ENCODE results near the gene BCAS4.
"Not testable (repeated sequence)": the region's sequence is repeated elsewhere in the genome, so short reads cannot be mapped to it uniquely, and the experiment has no call there.

The BCAS4 gene

GRCh38 chr20:50784464-50784863, 10.4 kb upstream of the BCAS4 start:
- Mint-ChIP-seq H3K27ac (no peak overlapping the region), H3K36me3 (ENCODE audit: low read depth) (no peaks in the 10 kb centered on the region), H3K4me1 (ENCODE audit: low read depth) (no peaks in the 10 kb centered on the region), H3K4me3 (no peak overlapping the region), H3K27me3 (peaks cover 5% of the 10 kb centered on the region), H3K9me3 (no peaks in the 10 kb centered on the region)

GRCh38 chr20:50786703-50787102, 8.2 kb upstream of the BCAS4 start:
- Mint-ChIP-seq H3K36me3 (ENCODE audit: low read depth) (no peaks in the 10 kb centered on the region), H3K9me3 (no peaks in the 10 kb centered on the region), H3K4me3 (no peak overlapping the region), H3K27ac (no peak overlapping the region), H3K4me1 (ENCODE audit: low read depth) (peaks cover 11% of the 10 kb centered on the region), H3K27me3 (no peaks in the 10 kb centered on the region)

DNA sequence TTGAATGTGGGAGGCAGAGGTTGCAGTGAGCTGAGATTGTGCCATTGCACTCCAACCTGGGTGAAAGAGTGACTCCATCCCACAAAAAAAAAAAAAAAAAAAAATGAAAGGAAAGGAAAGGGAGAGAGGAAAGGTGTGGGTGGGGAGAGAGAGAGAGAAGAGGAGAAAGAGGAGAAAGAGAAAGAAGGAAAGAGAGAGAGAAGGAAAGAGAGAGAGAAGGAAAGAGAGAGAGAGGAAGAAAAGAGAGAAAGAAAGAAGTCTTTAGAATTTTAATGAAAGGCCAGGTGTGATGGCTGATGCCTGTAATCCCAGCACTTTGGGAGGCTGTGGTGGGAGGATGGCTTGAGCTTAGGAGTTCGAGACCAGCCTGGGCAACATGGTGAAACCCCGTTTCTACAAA, 7.7 kb upstream of the BCAS4 start:
- H3K36me3 Mint-ChIP-seq (ENCODE audit: low read depth) = no peaks in the 10 kb centered on the region
- H3K4me1 Mint-ChIP-seq (ENCODE audit: low read depth) = peaks cover 11% of the 10 kb centered on the region
- H3K9me3 Mint-ChIP-seq = no peaks in the 10 kb centered on the region
- H3K27me3 Mint-ChIP-seq = no peaks in the 10 kb centered on the region
- H3K4me3 Mint-ChIP-seq = no peak overlapping the region
- H3K27ac Mint-ChIP-seq = no peak overlapping the region

DNA sequence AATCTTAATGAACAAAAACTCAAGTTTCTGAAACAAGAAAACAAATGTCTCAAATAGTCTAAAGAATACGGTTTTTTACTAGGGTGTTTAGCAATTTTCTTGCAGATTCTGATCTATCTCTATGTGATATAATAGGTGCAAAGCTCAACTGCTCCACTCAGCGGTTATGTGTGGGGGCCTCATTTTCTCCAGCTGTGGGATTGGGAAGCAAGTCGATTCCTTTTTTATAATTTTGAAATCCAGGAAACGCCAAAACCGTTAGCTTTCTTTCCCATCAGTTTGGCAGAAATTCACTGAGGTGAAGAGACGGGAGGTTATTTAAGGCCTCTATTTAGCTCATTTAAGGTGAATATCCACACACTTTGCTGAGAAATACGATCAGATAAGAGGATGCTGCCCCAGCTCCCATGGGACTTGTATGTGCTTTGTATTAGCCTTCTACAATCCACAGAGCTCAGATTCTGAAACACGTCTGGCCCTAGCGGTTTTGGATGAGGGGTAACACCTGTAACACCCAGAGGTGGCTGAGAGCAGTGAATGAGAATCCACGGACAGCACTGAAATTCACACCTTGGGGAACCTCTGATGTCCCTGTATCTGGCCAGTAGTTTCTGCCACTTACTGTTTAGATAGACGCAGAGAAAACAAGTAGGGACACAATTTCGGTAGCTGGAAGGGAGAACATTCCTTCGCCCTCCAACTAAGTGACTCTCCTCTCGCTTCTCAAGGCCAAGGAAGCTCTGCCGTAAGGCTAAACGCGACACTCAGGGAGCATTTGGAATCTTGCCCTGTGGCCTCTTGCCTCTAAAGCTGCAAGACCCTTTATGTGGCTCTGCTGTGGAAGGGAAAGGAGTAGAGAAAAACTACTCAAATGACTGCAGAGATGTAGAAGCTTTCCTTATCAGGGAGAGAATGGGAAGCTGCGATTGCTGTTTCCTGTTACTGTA, 6.5 kb upstream of the BCAS4 start:
- Mint-ChIP-seq H3K4me3 (no peak overlapping the region), H3K9me3 (no peaks in the 10 kb centered on the region), H3K27ac (no peak overlapping the region), H3K27me3 (no peaks in the 10 kb centered on the region), H3K36me3 (ENCODE audit: low read depth) (no peaks in the 10 kb centered on the region), H3K4me1 (ENCODE audit: low read depth) (peaks cover 11% of the 10 kb centered on the region)

DNA sequence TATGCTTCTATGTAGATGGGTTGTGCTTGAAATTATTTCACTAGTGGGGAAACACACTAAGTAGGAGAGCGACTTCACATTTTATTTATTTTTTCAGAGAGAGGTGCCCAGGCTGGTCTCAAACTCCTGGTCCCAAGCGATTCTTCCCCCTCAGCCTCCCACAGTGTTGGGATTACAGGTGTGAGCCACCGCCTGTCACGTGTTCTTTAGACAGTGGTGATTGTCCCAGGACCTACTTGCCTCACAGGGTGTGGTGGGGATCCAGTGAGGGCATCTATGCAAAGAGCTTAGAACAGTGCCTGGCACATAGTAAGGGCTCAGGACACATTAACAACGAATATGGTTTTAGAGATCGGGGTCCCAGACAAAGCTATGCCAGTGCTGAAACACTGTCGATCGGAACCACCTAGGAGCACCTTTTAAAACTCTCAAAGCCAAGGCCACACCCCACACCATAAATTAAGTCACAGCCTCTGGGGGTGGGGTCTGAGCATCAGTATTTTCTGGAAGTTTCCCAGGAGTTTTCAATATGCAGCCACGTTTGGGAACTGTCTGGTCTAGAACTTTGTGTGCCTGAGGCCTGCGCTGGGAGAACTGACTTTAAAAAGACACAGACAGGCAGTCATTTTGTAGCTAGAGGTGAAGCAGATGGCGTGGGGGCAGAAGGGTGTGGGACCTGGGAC, 4.8 kb upstream of the BCAS4 start:
- H3K4me3 Mint-ChIP-seq = no peak overlapping the region
- no peaks in the 10 kb centered on the region for H3K36me3 Mint-ChIP-seq (ENCODE audit: low read depth)
- peaks cover 18% of the 10 kb centered on the region for H3K4me1 Mint-ChIP-seq (ENCODE audit: low read depth)
- no peaks in the 10 kb centered on the region for H3K27me3 Mint-ChIP-seq
- no peak overlapping the region for H3K27ac Mint-ChIP-seq
- H3K9me3 Mint-ChIP-seq = no peaks in the 10 kb centered on the region

DNA sequence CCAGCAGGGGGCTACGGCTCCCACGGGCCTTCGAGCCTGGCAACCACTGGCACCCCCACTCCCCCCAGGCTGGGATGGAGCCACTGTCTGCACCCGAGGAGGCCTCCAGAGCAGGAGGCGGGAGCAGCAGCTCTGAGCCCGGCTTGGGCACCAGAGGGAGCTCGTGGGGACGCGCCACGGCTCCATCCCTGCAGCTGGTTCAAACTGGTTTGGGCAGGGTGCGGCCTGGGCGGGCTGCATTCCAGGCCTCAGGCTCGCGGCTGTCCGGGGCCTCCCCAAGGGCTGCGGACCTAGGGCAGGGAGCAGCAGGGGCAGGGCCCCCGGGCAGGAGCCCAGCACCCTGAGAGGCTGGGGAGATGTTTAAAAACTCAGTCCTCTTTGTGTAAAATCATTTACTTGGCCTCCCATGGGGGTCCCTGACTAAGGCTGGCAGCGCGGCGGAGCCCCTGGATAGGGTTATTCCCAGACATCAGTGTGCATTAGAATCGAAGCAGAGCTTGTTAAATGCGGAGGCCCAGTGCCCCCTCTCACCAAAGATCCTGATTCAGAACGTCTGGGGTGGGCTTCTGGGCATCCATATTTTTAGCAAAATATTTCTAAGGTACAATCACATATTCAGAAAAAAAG, 4.1 kb upstream of the BCAS4 start:
- H3K27ac Mint-ChIP-seq = peak overlapping the region; percentile 72
- no peak overlapping the region for H3K4me3 Mint-ChIP-seq
- no peaks in the 10 kb centered on the region for H3K27me3 Mint-ChIP-seq
- peaks cover 22% of the 10 kb centered on the region for H3K4me1 Mint-ChIP-seq (ENCODE audit: low read depth)
- no peaks in the 10 kb centered on the region for H3K36me3 Mint-ChIP-seq (ENCODE audit: low read depth)
- no peaks in the 10 kb centered on the region for H3K9me3 Mint-ChIP-seq

- H3K36me3 Mint-ChIP-seq (ENCODE audit: low read depth) = peaks cover 4% of the 10 kb centered on the region
- H3K9me3 Mint-ChIP-seq = no peaks in the 10 kb centered on the region
- H3K4me3 Mint-ChIP-seq = no peak overlapping the region
- H3K27me3 Mint-ChIP-seq = no peaks in the 10 kb centered on the region
- no peak overlapping the region for H3K27ac Mint-ChIP-seq
- peaks cover 32% of the 10 kb centered on the region for H3K4me1 Mint-ChIP-seq (ENCODE audit: low read depth)
These were observed 1.9 kb upstream of the BCAS4 start for GRCh38 chr20:50792708-50793574.

- not testable (repeated sequence) for H3K4me3 Mint-ChIP-seq; H3K27ac Mint-ChIP-seq; H3K36me3 Mint-ChIP-seq (ENCODE audit: low read depth); H3K9me3 Mint-ChIP-seq; H3K27me3 Mint-ChIP-seq
- peaks cover 32% of the 10 kb centered on the region for H3K4me1 Mint-ChIP-seq (ENCODE audit: low read depth)
These were observed 1.3 kb upstream of the BCAS4 start for GRCh38 chr20:50793575-50794016.

DNA sequence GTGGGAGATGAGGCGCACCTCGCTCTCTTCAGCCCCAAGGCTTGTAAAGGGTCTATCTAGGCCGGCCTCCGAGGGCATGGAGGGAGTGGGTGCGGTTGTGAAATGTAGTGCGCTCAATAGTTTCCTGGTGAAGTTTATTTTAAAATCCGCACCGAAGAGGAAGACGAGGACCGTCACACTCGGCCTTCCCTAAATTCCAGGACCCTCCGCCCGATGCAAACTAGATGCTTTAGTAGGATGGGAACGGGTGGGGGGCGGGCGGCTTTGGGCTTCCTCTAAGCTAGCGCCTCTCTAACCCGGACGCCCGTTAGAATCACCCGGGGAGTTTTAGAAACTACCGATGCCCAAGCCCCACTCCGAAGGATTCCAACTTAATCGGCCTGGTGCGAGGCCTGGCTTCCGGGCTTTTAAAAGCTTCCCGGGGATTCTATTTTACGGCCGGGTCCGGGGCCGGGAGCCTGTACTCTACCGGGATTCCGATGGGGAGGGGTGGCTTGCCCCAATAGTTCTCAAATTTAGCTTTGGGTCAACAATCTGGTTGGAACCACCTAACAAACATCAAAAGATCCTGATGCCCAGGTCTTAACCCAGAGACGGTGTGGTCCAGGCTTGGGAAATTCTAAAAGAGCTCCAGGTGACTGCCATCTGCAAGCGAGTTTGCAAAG, 548 bp upstream of the BCAS4 start:
- Mint-ChIP-seq H3K27me3 (no peaks in the 10 kb centered on the region), H3K36me3 (ENCODE audit: low read depth) (peaks cover 4% of the 10 kb centered on the region), H3K4me1 (ENCODE audit: low read depth) (peaks cover 37% of the 10 kb centered on the region), H3K27ac (peak overlapping the region; percentile 61), H3K9me3 (no peaks in the 10 kb centered on the region), H3K4me3 (peak overlapping the region; percentile 74)

DNA sequence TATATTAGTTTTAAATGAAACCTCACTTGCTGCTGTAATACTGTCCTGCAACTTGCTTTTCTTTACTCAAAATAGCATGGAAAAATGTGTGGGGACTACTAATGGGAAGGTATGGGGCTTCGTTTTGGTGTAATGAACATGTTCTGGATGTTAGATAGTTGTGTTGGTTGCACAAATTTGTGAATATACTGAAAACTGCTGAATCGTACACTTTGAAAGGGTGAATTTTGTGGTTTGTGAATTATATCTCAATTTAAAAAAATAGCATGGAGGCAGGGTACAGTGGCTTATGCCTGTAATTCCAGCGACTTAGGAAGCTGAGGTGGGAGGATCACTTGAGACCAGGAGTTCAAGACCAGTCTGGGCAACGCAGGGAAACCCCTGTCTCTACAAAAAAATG, 2.3 kb downstream of the BCAS4 start:
- H3K27ac Mint-ChIP-seq = no peak overlapping the region

DNA sequence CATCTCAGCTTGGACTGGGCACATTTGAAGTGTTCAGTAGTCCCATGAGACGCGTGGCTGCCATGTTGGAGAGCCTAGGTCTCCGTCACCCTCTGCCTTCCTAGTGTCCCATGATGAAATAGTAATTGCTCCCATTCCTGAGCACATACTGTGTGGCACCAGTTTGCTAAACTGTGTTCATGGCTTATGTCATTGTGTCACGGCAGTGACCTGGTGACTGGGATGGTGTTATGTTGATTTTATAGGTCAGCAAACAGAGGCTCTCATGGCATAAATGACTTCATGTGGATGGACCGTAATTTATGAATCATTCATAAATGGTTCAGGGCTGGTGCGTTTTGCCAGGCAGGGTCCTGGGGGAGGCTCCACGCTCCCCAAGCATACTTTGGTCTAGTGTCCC, 3.8 kb downstream of the BCAS4 start:
- Mint-ChIP-seq H3K9me3 (no peaks in the 10 kb centered on the region), H3K27ac (no peak overlapping the region), H3K4me3 (no peak overlapping the region), H3K4me1 (ENCODE audit: low read depth) (peaks cover 36% of the 10 kb centered on the region), H3K27me3 (no peaks in the 10 kb centered on the region), H3K36me3 (ENCODE audit: low read depth) (peaks cover 4% of the 10 kb centered on the region)

More for the DNA sequence above, 2.3 kb downstream of the BCAS4 start:
- peak overlapping the region; percentile 26 for H3K4me3 Mint-ChIP-seq
- peaks cover 39% of the 10 kb centered on the region for H3K4me1 Mint-ChIP-seq (ENCODE audit: low read depth)
- H3K9me3 Mint-ChIP-seq = no peaks in the 10 kb centered on the region
- H3K36me3 Mint-ChIP-seq (ENCODE audit: low read depth) = peaks cover 4% of the 10 kb centered on the region
- H3K27me3 Mint-ChIP-seq = no peaks in the 10 kb centered on the region

DNA sequence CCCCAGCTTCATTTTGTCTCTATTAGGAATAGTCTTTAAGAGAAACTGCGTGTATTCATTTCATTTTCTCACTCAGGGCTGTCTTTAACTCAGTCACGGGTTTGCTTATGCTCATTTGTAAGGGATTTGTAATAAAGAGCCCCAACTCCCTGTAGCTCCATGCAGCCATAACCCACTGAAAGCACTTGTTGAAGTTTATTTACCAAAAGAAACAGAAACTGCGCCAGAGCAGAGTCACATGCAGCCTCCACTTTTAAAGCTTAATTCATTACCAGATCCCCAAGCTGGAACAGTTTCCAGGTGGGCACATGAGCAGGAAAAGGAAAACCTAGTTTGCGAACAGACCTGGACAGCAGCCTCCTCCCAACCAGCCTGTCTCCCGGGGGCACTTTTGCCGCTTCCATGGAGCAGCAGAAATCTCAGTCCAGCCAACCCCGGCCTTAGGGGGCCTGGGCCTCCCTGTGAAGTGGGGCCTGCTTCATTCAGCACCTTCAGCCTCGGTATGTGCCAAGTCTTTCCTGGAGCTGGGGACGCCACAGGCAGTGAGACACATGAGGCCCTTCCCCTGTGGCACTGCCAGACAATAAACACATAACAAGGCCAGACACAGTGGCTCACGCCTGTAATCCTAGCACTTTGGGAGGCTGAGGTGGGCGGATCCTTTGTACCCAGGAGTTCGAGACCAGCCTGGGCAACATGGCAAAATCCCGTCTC, 4.5 kb downstream of the BCAS4 start:
- H3K27ac Mint-ChIP-seq = peak overlapping the region; percentile 58

DNA sequence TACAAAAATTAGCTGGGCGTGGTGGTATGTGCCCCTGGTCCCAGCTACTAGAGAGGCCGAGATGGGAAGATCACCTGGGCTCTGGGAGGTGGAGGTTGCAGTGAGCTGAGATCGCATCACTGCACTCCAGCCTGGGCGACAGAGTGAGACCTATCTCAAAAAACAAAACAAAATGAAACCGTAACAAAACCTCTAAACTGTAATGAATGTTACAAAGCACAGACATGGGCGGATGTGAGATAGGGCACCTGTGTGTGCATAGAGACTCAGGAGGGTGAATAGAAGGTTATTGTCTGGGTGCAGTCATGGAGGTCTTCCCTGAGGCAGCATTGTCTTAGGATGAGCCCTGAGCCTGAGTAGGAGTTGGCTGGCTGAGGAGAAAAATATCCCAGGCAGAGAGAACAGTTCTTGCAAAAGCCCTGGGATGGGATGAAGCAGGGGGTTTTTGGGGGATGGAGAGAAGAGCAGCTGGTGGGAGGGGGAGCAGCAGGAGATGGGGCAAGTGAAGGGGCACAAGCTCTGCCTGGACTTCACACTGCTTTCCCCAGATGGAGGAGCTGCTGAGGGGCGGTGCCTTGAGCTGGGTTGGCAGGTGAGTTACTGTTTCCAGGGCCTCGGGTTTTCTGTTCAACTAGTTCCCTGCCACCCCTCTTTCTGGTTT, 5.2 kb downstream of the BCAS4 start:
- peak overlapping the region; percentile 14 for H3K4me3 Mint-ChIP-seq
- peaks cover 4% of the 10 kb centered on the region for H3K36me3 Mint-ChIP-seq (ENCODE audit: low read depth)
- H3K27ac Mint-ChIP-seq = peak overlapping the region; percentile 74
- no peaks in the 10 kb centered on the region for H3K27me3 Mint-ChIP-seq
- peaks cover 40% of the 10 kb centered on the region for H3K4me1 Mint-ChIP-seq (ENCODE audit: low read depth)
- no peaks in the 10 kb centered on the region for H3K9me3 Mint-ChIP-seq

More for the DNA sequence above, 4.5 kb downstream of the BCAS4 start:
- H3K4me1 Mint-ChIP-seq (ENCODE audit: low read depth) = peaks cover 33% of the 10 kb centered on the region
- no peaks in the 10 kb centered on the region for H3K27me3 Mint-ChIP-seq
- H3K4me3 Mint-ChIP-seq = no peak overlapping the region
- no peaks in the 10 kb centered on the region for H3K9me3 Mint-ChIP-seq
- peaks cover 4% of the 10 kb centered on the region for H3K36me3 Mint-ChIP-seq (ENCODE audit: low read depth)
